Measurements from ENCODE around the gene E4F1. TPM values are rescaled to one million over a fixed set of nuclear protein-coding genes. Genes with fewer than 3 reads are reported as not detected.

E4F1 gene
- total RNA-seq, 2 experiments from 2014 or later, result 31.8 to 33.8 TPM

DNA sequence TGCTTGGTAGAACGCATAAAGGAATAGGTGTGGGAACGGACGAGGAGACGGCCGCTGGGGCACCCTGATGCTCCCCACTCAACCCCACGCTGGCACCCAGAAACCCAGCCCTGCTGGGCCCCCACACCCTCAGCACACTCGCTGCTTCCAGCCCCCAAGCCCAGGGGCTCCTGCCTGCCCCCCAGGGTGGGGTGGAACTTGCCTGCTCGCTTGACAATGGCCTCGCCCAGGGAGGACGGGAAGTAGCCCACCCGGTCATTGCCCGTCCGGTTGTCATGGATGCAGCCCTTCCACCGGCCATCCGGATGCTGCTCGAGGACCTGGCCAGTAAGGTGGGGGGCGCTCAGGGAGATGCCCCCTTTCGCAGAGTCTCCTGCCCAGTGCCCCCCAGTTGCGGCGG lies 36.9 kb upstream of the E4F1 start:
- ATAC-seq (ENCODE audit: poor library complexity), result no peak
- Histone ChIP-seq H3K4me1 (ENCODE audit: insufficient read depth, low read length) (no peaks in the 10 kb centered on the region), H3K4me3 (ENCODE audit: low read length) (no peak overlapping the region), H3K27me3 (ENCODE audit: control insufficient read depth in 1 of 2, insufficient read depth in 2 of 2, low read length in 2 of 2) (no peaks in the 10 kb centered on the region), H3K27ac (ENCODE audit: low read depth in 1 of 2, low read length in 2 of 2) (no peak overlapping the region), H3K9me3 (ENCODE audit: control insufficient read depth in 1 of 2, insufficient read depth in 1 of 2, low read length in 2 of 2) (no peaks in the 10 kb centered on the region), H3K36me3 (ENCODE audit: insufficient read depth, low read length) (no peaks in the 10 kb centered on the region)
- TF ChIP-seq, protein P1, sequence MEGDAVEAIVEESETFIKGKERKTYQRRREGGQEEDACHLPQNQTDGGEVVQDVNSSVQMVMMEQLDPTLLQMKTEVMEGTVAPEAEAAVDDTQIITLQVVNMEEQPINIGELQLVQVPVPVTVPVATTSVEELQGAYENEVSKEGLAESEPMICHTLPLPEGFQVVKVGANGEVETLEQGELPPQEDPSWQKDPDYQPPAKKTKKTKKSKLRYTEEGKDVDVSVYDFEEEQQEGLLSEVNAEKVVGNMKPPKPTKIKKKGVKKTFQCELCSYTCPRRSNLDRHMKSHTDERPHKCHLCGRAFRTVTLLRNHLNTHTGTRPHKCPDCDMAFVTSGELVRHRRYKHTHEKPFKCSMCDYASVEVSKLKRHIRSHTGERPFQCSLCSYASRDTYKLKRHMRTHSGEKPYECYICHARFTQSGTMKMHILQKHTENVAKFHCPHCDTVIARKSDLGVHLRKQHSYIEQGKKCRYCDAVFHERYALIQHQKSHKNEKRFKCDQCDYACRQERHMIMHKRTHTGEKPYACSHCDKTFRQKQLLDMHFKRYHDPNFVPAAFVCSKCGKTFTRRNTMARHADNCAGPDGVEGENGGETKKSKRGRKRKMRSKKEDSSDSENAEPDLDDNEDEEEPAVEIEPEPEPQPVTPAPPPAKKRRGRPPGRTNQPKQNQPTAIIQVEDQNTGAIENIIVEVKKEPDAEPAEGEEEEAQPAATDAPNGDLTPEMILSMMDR (IDR thresholded peaks at IDR 0.05), result no peak
- intact Hi-C loops (cut with DNase I, micrococcal nuclease), result no loop called here
- Mint-ChIP-seq H3K4me1 (ENCODE audit: low read depth) (no peaks in the 10 kb centered on the region), H3K36me3 (ENCODE audit: low read depth) (no peaks in the 10 kb centered on the region), H3K4me3 (no peak overlapping the region), H3K27me3 (no peaks in the 10 kb centered on the region), H3K27ac (no peak overlapping the region), H3K9me3 (no peaks in the 10 kb centered on the region)
- CTCF ChIA-PET, result no interaction called here
- POLR2A ChIA-PET, result no interaction called here
- no peak for DNase-seq

DNA sequence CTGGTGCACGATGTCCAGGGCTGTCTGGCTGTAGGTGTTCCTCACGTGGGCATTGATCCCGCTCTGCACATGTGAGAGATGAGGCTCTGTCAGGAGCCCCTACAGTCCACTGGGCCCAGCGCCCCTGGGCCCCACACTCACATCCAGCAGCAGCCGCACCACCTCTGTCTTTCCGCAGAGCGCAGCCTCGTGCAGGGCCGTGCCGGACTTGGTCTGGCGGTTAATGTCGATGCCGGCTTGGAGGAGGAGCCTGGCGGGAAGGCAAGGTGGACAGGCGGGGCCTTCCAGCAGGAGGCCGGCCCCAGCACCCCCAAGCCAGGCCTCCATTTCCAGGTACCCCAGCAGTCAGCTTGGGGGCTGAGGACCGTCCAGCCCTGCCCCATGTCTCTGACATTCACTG lies 36.2 kb upstream of the E4F1 start:
- Mint-ChIP-seq H3K27me3 (no peaks in the 10 kb centered on the region), H3K9me3 (no peaks in the 10 kb centered on the region), H3K4me3 (no peak overlapping the region), H3K27ac (no peak overlapping the region), H3K36me3 (ENCODE audit: low read depth) (no peaks in the 10 kb centered on the region), H3K4me1 (ENCODE audit: low read depth) (no peaks in the 10 kb centered on the region)
- no peaks in the 10 kb centered on the region for H3K36me3 ChIP-seq (ENCODE audit: insufficient read depth, low read length)
- H3K27me3 ChIP-seq (ENCODE audit: control insufficient read depth in 1 of 2, insufficient read depth in 2 of 2, low read length in 2 of 2), result no peaks in the 10 kb centered on the region
- ChIA-PET POLR2A (no interaction called here), CTCF (no interaction called here)
- TF ChIP-seq, protein P1 (IDR thresholded peaks at IDR 0.05), result no peak
- no peak overlapping the region for H3K27ac ChIP-seq (ENCODE audit: low read depth in 1 of 2, low read length in 2 of 2)
- H3K9me3 ChIP-seq (ENCODE audit: control insufficient read depth in 1 of 2, insufficient read depth in 1 of 2, low read length in 2 of 2), result no peaks in the 10 kb centered on the region
- intact Hi-C loops (cut with DNase I, micrococcal nuclease), result no loop called here
- DNase-seq (no peak), ATAC-seq (ENCODE audit: poor library complexity) (no peak)
- H3K4me3 ChIP-seq (ENCODE audit: low read length), result no peak overlapping the region
- no peaks in the 10 kb centered on the region for H3K4me1 ChIP-seq (ENCODE audit: insufficient read depth, low read length)

DNA sequence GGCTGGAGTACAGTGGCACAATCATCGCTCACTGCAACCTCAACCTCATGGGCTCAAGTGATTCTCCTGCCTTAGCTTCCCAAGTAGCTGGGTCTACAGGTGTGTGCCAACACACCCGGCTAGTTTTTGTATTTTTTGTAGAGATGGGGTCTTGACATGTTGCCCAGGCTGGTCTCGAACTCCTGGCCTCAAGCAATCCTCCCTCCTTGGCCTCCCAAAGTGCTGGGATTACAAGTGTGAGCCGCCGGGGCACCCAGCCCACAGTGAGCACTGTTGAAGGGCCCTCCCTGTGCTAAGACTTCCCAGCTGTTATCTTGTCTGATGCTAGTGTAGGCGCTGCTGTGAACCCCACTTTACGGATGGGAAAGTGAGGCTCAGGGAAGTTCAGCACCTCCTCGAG lies 35.0 kb upstream of the E4F1 start:
- Mint-ChIP-seq H3K4me1 (ENCODE audit: low read depth) (no peaks in the 10 kb centered on the region), H3K4me3 (no peak overlapping the region), H3K27me3 (no peaks in the 10 kb centered on the region), H3K27ac (no peak overlapping the region), H3K9me3 (no peaks in the 10 kb centered on the region), H3K36me3 (ENCODE audit: low read depth) (no peaks in the 10 kb centered on the region)
- intact Hi-C loops (cut with DNase I, micrococcal nuclease), result no loop called here
- ChIA-PET CTCF (no interaction called here), POLR2A (no interaction called here)
- Histone ChIP-seq H3K36me3 (ENCODE audit: insufficient read depth, low read length) (no peaks in the 10 kb centered on the region), H3K4me3 (ENCODE audit: low read length) (no peak overlapping the region), H3K27me3 (ENCODE audit: control insufficient read depth in 1 of 2, insufficient read depth in 2 of 2, low read length in 2 of 2) (no peaks in the 10 kb centered on the region), H3K27ac (ENCODE audit: low read depth in 1 of 2, low read length in 2 of 2) (no peak overlapping the region), H3K9me3 (ENCODE audit: control insufficient read depth in 1 of 2, insufficient read depth in 1 of 2, low read length in 2 of 2) (no peaks in the 10 kb centered on the region), H3K4me1 (ENCODE audit: insufficient read depth, low read length) (no peaks in the 10 kb centered on the region)
- ATAC-seq (ENCODE audit: poor library complexity) (no peak), DNase-seq (no peak)
- TF ChIP-seq, protein P1 (IDR thresholded peaks at IDR 0.05), result no peak
